Measurements from ENCODE around the gene MSTN.

Gene MSTN

GRCh38 chr2:190062601-190063000, at the start of gene MSTN:
Gene MSTN (minus strand): TSS chr2:190062729. CDS start chr2:190062596, 133 bp downstream.
- Histone ChIP-seq H3K27ac (ENCODE audit: low read length) (no peak within 1 kb of the TSS), H3K27me3 (ENCODE audit: control insufficient read depth, insufficient read depth, low read length) (no peaks in the 10 kb centered on the region), H3K9me3 (ENCODE audit: control insufficient read depth, insufficient read depth, low read length) (no peaks in the 10 kb centered on the region), H3K36me3 (ENCODE audit: control insufficient read depth, insufficient read depth, low read length) (no peaks in the 10 kb centered on the region), H3K4me3 (ENCODE audit: low read length) (no peak within 1 kb of the TSS), H3K4me1 (ENCODE audit: control insufficient read depth, insufficient read depth, low read length) (no peaks in the 10 kb centered on the region)
- WGBS (ENCODE audit: insufficient coverage, insufficient read length) = no CpG with 5 or more reads among the region's 2 CpGs
- no peak for DNase-seq (ENCODE audit: low read depth, low spot score)

GRCh38 chr2:190111166-190111565, 48.6 kb upstream of the MSTN start:
- DNase-seq (ENCODE audit: low read depth, low spot score) = no peak
- no peaks in the 10 kb centered on the region for H3K36me3 ChIP-seq (ENCODE audit: control insufficient read depth, insufficient read depth, low read length)
- WGBS (ENCODE audit: insufficient coverage, insufficient read length) = no CpG with 5 or more reads among the region's 1 CpG

GRCh38 chr2:190110699-190111098, 48.2 kb upstream of the MSTN start:
- Histone ChIP-seq H3K36me3 (ENCODE audit: control insufficient read depth, insufficient read depth, low read length) (no peaks in the 10 kb centered on the region), H3K27me3 (ENCODE audit: control insufficient read depth, insufficient read depth, low read length) (no peaks in the 10 kb centered on the region), H3K4me1 (ENCODE audit: control insufficient read depth, insufficient read depth, low read length) (no peaks in the 10 kb centered on the region), H3K9me3 (ENCODE audit: control insufficient read depth, insufficient read depth, low read length) (no peaks in the 10 kb centered on the region), H3K27ac (ENCODE audit: low read length) (no peak overlapping the region), H3K4me3 (ENCODE audit: low read length) (no peak overlapping the region)
- DNase-seq (ENCODE audit: low read depth, low spot score) = no peak
- WGBS (ENCODE audit: insufficient coverage, insufficient read length) = no CpG with 5 or more reads among the region's 7 CpGs

More at GRCh38 chr2:190111166-190111565, 48.6 kb upstream of the MSTN start:
- Histone ChIP-seq H3K4me3 (ENCODE audit: low read length) (no peak overlapping the region), H3K9me3 (ENCODE audit: control insufficient read depth, insufficient read depth, low read length) (no peaks in the 10 kb centered on the region), H3K27ac (ENCODE audit: low read length) (no peak overlapping the region), H3K4me1 (ENCODE audit: control insufficient read depth, insufficient read depth, low read length) (no peaks in the 10 kb centered on the region), H3K27me3 (ENCODE audit: control insufficient read depth, insufficient read depth, low read length) (no peaks in the 10 kb centered on the region)

- no peaks in the 10 kb centered on the region for H3K27me3 ChIP-seq (ENCODE audit: control insufficient read depth, insufficient read depth, low read length)
- no CpG with 5 or more reads among the region's 2 CpGs for WGBS (ENCODE audit: insufficient coverage, insufficient read length)
- no peaks in the 10 kb centered on the region for H3K36me3 ChIP-seq (ENCODE audit: control insufficient read depth, insufficient read depth, low read length)
These were observed 47.6 kb upstream of the MSTN start for GRCh38 chr2:190110131-190110530.

GRCh38 chr2:190107409-190107808, 44.9 kb upstream of the MSTN start:
- no peak overlapping the region for H3K4me3 ChIP-seq (ENCODE audit: low read length)
- no peaks in the 10 kb centered on the region for H3K9me3 ChIP-seq (ENCODE audit: control insufficient read depth, insufficient read depth, low read length)
- H3K27me3 ChIP-seq (ENCODE audit: control insufficient read depth, insufficient read depth, low read length) = no peaks in the 10 kb centered on the region
- DNase-seq (ENCODE audit: low read depth, low spot score) = no peak
- WGBS (ENCODE audit: insufficient coverage, insufficient read length) = no CpG with 5 or more reads among the region's 4 CpGs
- H3K4me1 ChIP-seq (ENCODE audit: control insufficient read depth, insufficient read depth, low read length) = no peaks in the 10 kb centered on the region
- H3K36me3 ChIP-seq (ENCODE audit: control insufficient read depth, insufficient read depth, low read length) = no peaks in the 10 kb centered on the region
- no peak overlapping the region for H3K27ac ChIP-seq (ENCODE audit: low read length)

More at GRCh38 chr2:190110131-190110530, 47.6 kb upstream of the MSTN start:
- Histone ChIP-seq H3K9me3 (ENCODE audit: control insufficient read depth, insufficient read depth, low read length) (no peaks in the 10 kb centered on the region), H3K4me3 (ENCODE audit: low read length) (no peak overlapping the region), H3K27ac (ENCODE audit: low read length) (no peak overlapping the region), H3K4me1 (ENCODE audit: control insufficient read depth, insufficient read depth, low read length) (no peaks in the 10 kb centered on the region)
- DNase-seq (ENCODE audit: low read depth, low spot score) = no peak

- H3K9me3 ChIP-seq (ENCODE audit: control insufficient read depth, insufficient read depth, low read length) = no peaks in the 10 kb centered on the region
- H3K36me3 ChIP-seq (ENCODE audit: control insufficient read depth, insufficient read depth, low read length) = no peaks in the 10 kb centered on the region
- no peaks in the 10 kb centered on the region for H3K27me3 ChIP-seq (ENCODE audit: control insufficient read depth, insufficient read depth, low read length)
- no peak overlapping the region for H3K27ac ChIP-seq (ENCODE audit: low read length)
- H3K4me1 ChIP-seq (ENCODE audit: control insufficient read depth, insufficient read depth, low read length) = no peaks in the 10 kb centered on the region
- no peak for DNase-seq (ENCODE audit: low read depth, low spot score)
- no peak overlapping the region for H3K4me3 ChIP-seq (ENCODE audit: low read length)
These were observed 44.3 kb upstream of the MSTN start for GRCh38 chr2:190106783-190107182.

- Histone ChIP-seq H3K9me3 (ENCODE audit: control insufficient read depth, insufficient read depth, low read length) (no peaks in the 10 kb centered on the region), H3K4me1 (ENCODE audit: control insufficient read depth, insufficient read depth, low read length) (no peaks in the 10 kb centered on the region), H3K36me3 (ENCODE audit: control insufficient read depth, insufficient read depth, low read length) (no peaks in the 10 kb centered on the region), H3K4me3 (ENCODE audit: low read length) (no peak overlapping the region), H3K27me3 (ENCODE audit: control insufficient read depth, insufficient read depth, low read length) (no peaks in the 10 kb centered on the region), H3K27ac (ENCODE audit: low read length) (no peak overlapping the region)
- DNase-seq (ENCODE audit: low read depth, low spot score) = no peak
- no CpG with 5 or more reads among the region's 2 CpGs for WGBS (ENCODE audit: insufficient coverage, insufficient read length)
These were observed 43.0 kb upstream of the MSTN start for GRCh38 chr2:190105554-190105953.

- no CpG with 5 or more reads among the region's 3 CpGs for WGBS (ENCODE audit: insufficient coverage, insufficient read length)
- Histone ChIP-seq H3K27me3 (ENCODE audit: control insufficient read depth, insufficient read depth, low read length) (no peaks in the 10 kb centered on the region), H3K27ac (ENCODE audit: low read length) (no peak overlapping the region), H3K36me3 (ENCODE audit: control insufficient read depth, insufficient read depth, low read length) (no peaks in the 10 kb centered on the region), H3K9me3 (ENCODE audit: control insufficient read depth, insufficient read depth, low read length) (no peaks in the 10 kb centered on the region), H3K4me3 (ENCODE audit: low read length) (no peak overlapping the region), H3K4me1 (ENCODE audit: control insufficient read depth, insufficient read depth, low read length) (no peaks in the 10 kb centered on the region)
- DNase-seq (ENCODE audit: low read depth, low spot score) = no peak
These were observed 40.6 kb upstream of the MSTN start for GRCh38 chr2:190103144-190103543.

GRCh38 chr2:190099890-190100697, 37.6 kb upstream of the MSTN start:
- Histone ChIP-seq H3K9me3 (ENCODE audit: control insufficient read depth, insufficient read depth, low read length) (no peaks in the 10 kb centered on the region), H3K4me3 (ENCODE audit: low read length) (no peak overlapping the region), H3K4me1 (ENCODE audit: control insufficient read depth, insufficient read depth, low read length) (no peaks in the 10 kb centered on the region), H3K36me3 (ENCODE audit: control insufficient read depth, insufficient read depth, low read length) (no peaks in the 10 kb centered on the region), H3K27me3 (ENCODE audit: control insufficient read depth, insufficient read depth, low read length) (no peaks in the 10 kb centered on the region), H3K27ac (ENCODE audit: low read length) (no peak overlapping the region)
- DNase-seq (ENCODE audit: low read depth, low spot score) = no peak
- WGBS (ENCODE audit: insufficient coverage, insufficient read length) = no CpG with 5 or more reads among the region's 3 CpGs

GRCh38 chr2:190098851-190099250, 36.3 kb upstream of the MSTN start:
- Histone ChIP-seq H3K4me3 (ENCODE audit: low read length) (no peak overlapping the region), H3K27me3 (ENCODE audit: control insufficient read depth, insufficient read depth, low read length) (no peaks in the 10 kb centered on the region), H3K36me3 (ENCODE audit: control insufficient read depth, insufficient read depth, low read length) (no peaks in the 10 kb centered on the region), H3K27ac (ENCODE audit: low read length) (no peak overlapping the region), H3K9me3 (ENCODE audit: control insufficient read depth, insufficient read depth, low read length) (no peaks in the 10 kb centered on the region), H3K4me1 (ENCODE audit: control insufficient read depth, insufficient read depth, low read length) (no peaks in the 10 kb centered on the region)
- no peak for DNase-seq (ENCODE audit: low read depth, low spot score)

- no peak overlapping the region for H3K27ac ChIP-seq (ENCODE audit: low read length)
- no peak overlapping the region for H3K4me3 ChIP-seq (ENCODE audit: low read length)
- no peaks in the 10 kb centered on the region for H3K36me3 ChIP-seq (ENCODE audit: control insufficient read depth, insufficient read depth, low read length)
- H3K27me3 ChIP-seq (ENCODE audit: control insufficient read depth, insufficient read depth, low read length) = no peaks in the 10 kb centered on the region
- no peaks in the 10 kb centered on the region for H3K9me3 ChIP-seq (ENCODE audit: control insufficient read depth, insufficient read depth, low read length)
- WGBS (ENCODE audit: insufficient coverage, insufficient read length) = no CpG with 5 or more reads among the region's 1 CpG
- DNase-seq (ENCODE audit: low read depth, low spot score) = no peak
- no peaks in the 10 kb centered on the region for H3K4me1 ChIP-seq (ENCODE audit: control insufficient read depth, insufficient read depth, low read length)
These were observed 34.6 kb upstream of the MSTN start for GRCh38 chr2:190097115-190097514.
